ENCODE results near the gene FAM168B. TPM values are rescaled to one million over a fixed set of nuclear protein-coding genes. Genes with fewer than 3 reads are reported as not detected.
A peak's percentile ranks its signal among the peaks of the same experiment; 100 is the strongest.
"Not testable (repeated sequence)": the region's sequence is repeated elsewhere in the genome, so short reads cannot be mapped to it uniquely, and the experiment has no call there.

Gene FAM168B
- 88.1 TPM for total RNA-seq

- peak; percentile 90 to 93 (median 91) for DNase-seq (ENCODE audit: low read depth in 2 of 3, low spot score in 2 of 3)
These were observed at the start of gene FAM168B for GRCh38 chr2:131093006-131093695. FAM168B (minus strand) TSS chr2:131093460; CDS start chr2:131082646, 10,814 bp downstream.

GRCh38 chr2:131142849-131143248, 49.6 kb upstream of the FAM168B start:
- DNase-seq (ENCODE audit: low read depth in 2 of 3, low spot score in 2 of 3), result no peak

GRCh38 chr2:131140581-131140980, 47.3 kb upstream of the FAM168B start:
- DNase-seq (ENCODE audit: low read depth in 2 of 3, low spot score in 2 of 3), result no peak

- no peak for DNase-seq (ENCODE audit: low read depth in 2 of 3, low spot score in 2 of 3)
These were observed 39.5 kb upstream of the FAM168B start for GRCh38 chr2:131132729-131133128.

- DNase-seq (ENCODE audit: low read depth in 2 of 3, low spot score in 2 of 3), result no peak
These were observed 37.0 kb upstream of the FAM168B start for GRCh38 chr2:131130298-131130596.

GRCh38 chr2:131127981-131128380, 34.7 kb upstream of the FAM168B start:
- DNase-seq (ENCODE audit: low read depth in 2 of 3, low spot score in 2 of 3), result no peak

GRCh38 chr2:131127076-131127475, 33.8 kb upstream of the FAM168B start:
- no peak for DNase-seq (ENCODE audit: low read depth in 2 of 3, low spot score in 2 of 3)

- DNase-seq (ENCODE audit: low read depth in 2 of 3, low spot score in 2 of 3), result no peak
These were observed 33.2 kb upstream of the FAM168B start for GRCh38 chr2:131126436-131126835.

- no peak for DNase-seq (ENCODE audit: low read depth in 2 of 3, low spot score in 2 of 3)
These were observed 32.0 kb upstream of the FAM168B start for GRCh38 chr2:131125195-131125757.

GRCh38 chr2:131123192-131123591, 29.9 kb upstream of the FAM168B start:
- DNase-seq (ENCODE audit: low read depth in 2 of 3, low spot score in 2 of 3), result no peak

- DNase-seq (ENCODE audit: low read depth in 2 of 3, low spot score in 2 of 3), result no peak
These were observed 29.2 kb upstream of the FAM168B start for GRCh38 chr2:131122496-131122895.

- DNase-seq (ENCODE audit: low read depth in 2 of 3, low spot score in 2 of 3), result no peak
These were observed 28.2 kb upstream of the FAM168B start for GRCh38 chr2:131121464-131121863.

- DNase-seq (ENCODE audit: low read depth in 2 of 3, low spot score in 2 of 3), result no peak
These were observed 27.6 kb upstream of the FAM168B start for GRCh38 chr2:131120815-131121317.

- DNase-seq (ENCODE audit: low read depth in 2 of 3, low spot score in 2 of 3), result no peak
These were observed 22.5 kb upstream of the FAM168B start for GRCh38 chr2:131115752-131116151.

- DNase-seq (ENCODE audit: low read depth in 2 of 3, low spot score in 2 of 3), result not testable (repeated sequence)
These were observed 21.7 kb upstream of the FAM168B start for GRCh38 chr2:131114950-131115349.

- no peak for DNase-seq (ENCODE audit: low read depth in 2 of 3, low spot score in 2 of 3)
These were observed 20.4 kb upstream of the FAM168B start for GRCh38 chr2:131113566-131114227.

- no peak for DNase-seq (ENCODE audit: low read depth in 2 of 3, low spot score in 2 of 3)
These were observed 19.3 kb upstream of the FAM168B start for GRCh38 chr2:131112529-131112928.

GRCh38 chr2:131105950-131106801, 12.9 kb upstream of the FAM168B start:
- peak in 2 of 3 donors; percentile 43 to 49 for DNase-seq (ENCODE audit: low read depth in 2 of 3, low spot score in 2 of 3)

GRCh38 chr2:131105156-131105949, 12.1 kb upstream of the FAM168B start, which contains the start of gene PLEKHB2:
PLEKHB2 (plus strand) TSS chr2:131105336; CDS start chr2:131120942, 15,606 bp downstream.
- peak; percentile 88 to 92 (median 91) for DNase-seq (ENCODE audit: low read depth in 2 of 3, low spot score in 2 of 3)
